Epithelial cell of esophagus (primary cell): Measurements from ENCODE around the gene UBE2C.
"Not testable (repeated sequence)": the region's sequence is repeated elsewhere in the genome, so short reads cannot be mapped to it uniquely, and the experiment has no call there.

Source experiments
- DNase-seq: peaks from one replicate; pipeline ENCODE4 v3.0.0; 2010; ENCODE audit warnings: low read depth
- H3K4me3 ChIP-seq: 2 replicates; pipeline ENCODE4 v1.5.1; 2011; ENCODE audit warnings: mild to moderate bottlenecking, low read length, control low read depth
- TF ChIP-seq, protein P1 (sequence below): IDR thresholded peaks from 2 replicates; pipeline ENCODE4 v1.5.1; 2011; ENCODE audit warnings: low read depth, mild to moderate bottlenecking, low read length, control low read depth, inconsistent platforms; ENCODE audit not compliant: insufficient read depth; ENCODE audit errors: missing control alignments

The UBE2C gene

DNA sequence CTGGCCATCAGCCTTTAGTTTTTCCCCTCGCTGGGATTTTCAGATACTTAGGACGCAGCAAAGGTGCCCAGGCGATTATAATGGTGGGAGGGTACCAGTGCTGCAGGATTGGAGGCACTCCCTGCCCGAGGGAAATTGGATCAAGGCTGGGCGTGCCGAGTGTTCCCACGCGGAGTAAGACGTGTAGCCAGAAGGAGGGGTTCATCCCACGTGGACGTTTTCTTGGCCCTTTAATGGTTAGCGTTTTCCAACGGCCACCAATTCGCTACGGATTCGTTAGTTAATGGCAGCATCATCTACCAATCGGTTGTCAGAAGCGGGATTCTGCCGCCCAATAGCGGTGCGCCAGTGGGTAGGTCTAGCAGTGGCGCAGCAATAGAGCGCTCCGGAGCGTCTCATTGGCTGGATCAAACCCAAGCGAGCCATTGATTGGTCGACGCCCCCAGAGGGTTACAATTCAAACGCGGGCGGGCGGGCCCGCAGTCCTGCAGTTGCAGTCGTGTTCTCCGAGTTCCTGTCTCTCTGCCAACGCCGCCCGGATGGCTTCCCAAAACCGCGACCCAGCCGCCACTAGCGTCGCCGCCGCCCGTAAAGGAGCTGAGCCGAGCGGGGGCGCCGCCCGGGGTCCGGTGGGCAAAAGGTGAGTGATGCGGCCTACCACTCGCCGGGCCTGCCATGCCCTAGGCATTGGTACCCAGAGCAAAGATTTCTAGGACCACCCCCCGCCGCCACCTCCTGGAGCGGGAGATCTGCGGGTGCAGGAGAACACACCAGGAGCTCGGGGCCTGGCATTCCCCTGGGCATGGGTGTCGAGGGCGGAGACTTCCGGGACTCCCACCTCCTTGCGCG is at the start of gene UBE2C:
Gene UBE2C (plus strand): TSS at position 488 of the 849 bp plus-strand sequence. CDS start 52 bp downstream, at position 540.
- H3K4me3 ChIP-seq = peak within 1 kb of the TSS; percentile 74
- peak; percentile 100 for DNase-seq
- TF ChIP-seq, protein P1, sequence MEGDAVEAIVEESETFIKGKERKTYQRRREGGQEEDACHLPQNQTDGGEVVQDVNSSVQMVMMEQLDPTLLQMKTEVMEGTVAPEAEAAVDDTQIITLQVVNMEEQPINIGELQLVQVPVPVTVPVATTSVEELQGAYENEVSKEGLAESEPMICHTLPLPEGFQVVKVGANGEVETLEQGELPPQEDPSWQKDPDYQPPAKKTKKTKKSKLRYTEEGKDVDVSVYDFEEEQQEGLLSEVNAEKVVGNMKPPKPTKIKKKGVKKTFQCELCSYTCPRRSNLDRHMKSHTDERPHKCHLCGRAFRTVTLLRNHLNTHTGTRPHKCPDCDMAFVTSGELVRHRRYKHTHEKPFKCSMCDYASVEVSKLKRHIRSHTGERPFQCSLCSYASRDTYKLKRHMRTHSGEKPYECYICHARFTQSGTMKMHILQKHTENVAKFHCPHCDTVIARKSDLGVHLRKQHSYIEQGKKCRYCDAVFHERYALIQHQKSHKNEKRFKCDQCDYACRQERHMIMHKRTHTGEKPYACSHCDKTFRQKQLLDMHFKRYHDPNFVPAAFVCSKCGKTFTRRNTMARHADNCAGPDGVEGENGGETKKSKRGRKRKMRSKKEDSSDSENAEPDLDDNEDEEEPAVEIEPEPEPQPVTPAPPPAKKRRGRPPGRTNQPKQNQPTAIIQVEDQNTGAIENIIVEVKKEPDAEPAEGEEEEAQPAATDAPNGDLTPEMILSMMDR = no peak

DNA sequence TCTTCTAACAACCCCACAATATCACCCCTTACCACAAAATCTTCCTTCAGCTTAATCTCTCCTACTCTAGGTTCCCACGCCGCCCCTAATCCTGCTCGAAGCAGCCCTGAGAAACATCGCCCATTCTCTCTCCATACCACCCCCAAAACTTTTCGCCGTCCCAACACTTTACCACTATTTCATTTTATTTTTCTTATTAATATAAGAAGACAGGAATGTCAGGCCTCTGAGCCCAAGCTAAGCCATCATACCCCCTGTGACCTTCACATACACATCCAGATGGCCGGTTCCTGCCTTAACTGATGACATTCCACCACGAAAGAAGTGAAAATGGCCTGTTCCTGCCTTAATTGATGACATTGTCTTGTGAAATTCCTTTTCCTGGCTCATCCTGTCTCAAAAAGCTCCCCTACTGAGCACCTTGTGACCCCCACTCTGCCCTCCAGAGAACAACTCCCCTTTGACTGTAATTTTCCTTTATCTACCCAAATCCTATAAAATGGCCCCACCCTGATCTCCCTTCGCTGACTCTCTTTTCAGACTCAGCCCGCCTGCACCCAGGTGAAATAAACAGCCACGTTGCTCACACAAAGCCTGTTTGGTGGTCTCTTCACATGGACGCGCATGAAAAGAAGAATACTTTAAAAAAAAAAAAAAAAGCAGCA is 47.7 kb upstream of the UBE2C start:
- not testable (repeated sequence) for H3K4me3 ChIP-seq, DNase-seq

DNA sequence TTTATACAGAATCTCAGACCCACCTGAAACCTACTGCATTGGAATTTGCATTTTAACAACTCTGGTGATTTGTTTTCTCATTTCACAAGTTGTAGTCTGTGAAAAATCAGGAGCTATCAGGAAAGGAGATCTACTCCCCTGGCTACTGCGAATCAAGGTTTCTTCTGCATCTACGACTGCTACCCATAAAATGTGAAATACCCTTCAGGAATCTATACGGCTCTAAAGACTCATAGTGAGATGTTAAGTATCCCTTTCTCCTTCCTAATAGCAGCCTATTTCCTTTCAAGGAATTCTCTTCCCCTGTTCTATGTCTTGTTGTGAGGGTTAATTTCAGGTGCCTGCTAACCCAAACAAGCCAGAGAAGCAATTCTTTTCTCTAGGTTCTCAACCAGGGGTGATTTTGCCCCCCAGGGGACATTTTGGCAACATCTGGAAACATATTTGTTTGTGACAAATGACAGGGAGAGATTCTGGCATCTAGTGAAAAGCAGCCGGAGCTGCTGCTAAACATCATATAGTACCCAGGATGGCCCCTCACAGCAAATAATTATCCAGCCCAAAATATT is 47.1 kb upstream of the UBE2C start:
- DNase-seq = no peak
- H3K4me3 ChIP-seq = no peak overlapping the region
- TF ChIP-seq, protein P1 = no peak

DNA sequence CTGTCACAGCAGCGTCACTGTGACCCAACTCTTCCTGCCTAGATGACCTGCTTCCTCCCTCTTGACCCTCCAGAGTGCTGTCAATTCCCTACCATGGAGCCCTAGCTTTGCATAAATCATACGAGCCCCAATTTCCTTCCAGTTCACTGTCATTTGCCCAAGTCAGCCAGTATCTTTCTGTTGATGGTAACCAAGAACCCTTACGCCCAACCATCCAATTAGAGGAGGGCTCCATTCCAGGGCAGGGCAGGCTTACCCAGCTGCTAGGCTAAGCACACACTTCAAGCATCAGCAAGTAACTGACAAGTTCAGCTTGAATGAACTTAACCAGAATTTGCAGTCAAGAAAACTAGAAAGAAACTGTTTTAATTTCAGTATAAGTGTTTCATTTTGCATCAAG is 46.5 kb upstream of the UBE2C start:
- TF ChIP-seq, protein P1 = no peak
- DNase-seq = no peak
- H3K4me3 ChIP-seq = no peak overlapping the region

DNA sequence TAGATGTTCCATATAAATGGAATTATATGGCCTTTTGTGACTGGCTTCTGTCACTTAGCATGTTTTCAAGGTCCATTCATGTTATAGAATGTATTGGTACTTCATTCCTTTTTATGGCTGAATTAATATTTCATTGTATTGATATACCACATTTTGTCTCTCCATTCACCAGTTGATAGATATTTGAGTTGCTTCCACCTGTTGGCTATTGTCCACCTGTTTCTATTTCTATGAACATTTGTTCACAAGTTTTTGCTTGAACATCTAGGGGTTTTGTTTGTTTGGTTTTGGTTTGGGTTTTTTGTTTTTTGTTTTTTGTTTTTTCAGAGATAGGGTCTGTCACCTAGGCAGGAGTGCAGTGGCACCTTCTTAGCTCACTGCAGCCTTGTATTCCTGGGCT is 44.0 kb upstream of the UBE2C start:
- H3K4me3 ChIP-seq = no peak overlapping the region
- TF ChIP-seq, protein P1 = no peak
- no peak for DNase-seq

DNA sequence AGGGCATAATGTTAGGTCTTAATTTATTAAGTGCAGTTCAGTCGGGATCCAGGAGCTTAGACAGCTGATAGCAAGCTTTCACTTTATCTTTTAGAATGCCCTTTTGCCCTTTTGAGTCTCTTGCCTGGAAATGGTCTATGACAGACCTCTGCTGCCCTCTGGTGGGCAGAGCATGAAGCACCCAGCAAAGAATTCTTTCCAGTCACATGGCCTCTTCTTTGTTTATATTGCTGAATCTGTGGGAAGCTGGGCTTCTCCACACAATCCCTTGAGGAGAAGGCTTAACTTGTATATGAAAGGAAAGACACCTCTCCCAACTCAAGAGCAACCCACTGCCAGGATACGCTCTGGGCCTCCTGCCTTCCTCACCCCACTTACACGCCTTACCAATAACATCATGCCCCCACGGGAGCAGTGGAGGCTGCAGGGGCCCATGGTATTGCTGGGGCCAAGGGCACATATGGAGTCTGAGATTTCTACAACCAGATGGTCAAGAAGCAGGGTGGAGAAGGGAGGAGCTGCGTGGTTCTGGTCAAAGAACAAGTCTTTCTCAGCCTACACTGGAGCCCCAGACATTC is 41.2 kb upstream of the UBE2C start:
- no peak overlapping the region for H3K4me3 ChIP-seq
- DNase-seq = peak; percentile 75
- TF ChIP-seq, protein P1 = peak; percentile 92

DNA sequence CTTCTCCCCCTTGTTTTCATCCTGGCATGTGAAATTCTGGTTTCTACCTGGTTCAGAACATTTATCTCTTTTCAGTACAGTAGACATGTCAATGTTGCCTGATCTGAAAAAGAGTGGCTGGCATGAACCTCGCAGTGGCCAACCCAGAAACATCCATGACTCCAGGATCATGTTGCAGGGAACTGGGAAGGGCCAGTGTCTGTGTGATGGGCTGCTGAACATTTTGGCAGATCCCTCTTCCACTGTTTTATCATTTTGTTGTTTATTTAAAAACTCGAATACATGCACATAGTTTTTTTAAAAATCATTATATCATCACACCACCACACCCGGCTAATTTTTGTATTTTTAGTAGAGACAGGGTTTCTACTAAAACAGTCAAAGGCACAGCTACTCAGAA is 39.8 kb upstream of the UBE2C start:
- no peak for DNase-seq
- no peak overlapping the region for H3K4me3 ChIP-seq
- TF ChIP-seq, protein P1 = no peak
